ENCODE data around the gene DNAJB12.
"Not testable (repeated sequence)": the region's sequence is repeated elsewhere in the genome, so short reads cannot be mapped to it uniquely, and the experiment has no call there.

Gene DNAJB12

DNA sequence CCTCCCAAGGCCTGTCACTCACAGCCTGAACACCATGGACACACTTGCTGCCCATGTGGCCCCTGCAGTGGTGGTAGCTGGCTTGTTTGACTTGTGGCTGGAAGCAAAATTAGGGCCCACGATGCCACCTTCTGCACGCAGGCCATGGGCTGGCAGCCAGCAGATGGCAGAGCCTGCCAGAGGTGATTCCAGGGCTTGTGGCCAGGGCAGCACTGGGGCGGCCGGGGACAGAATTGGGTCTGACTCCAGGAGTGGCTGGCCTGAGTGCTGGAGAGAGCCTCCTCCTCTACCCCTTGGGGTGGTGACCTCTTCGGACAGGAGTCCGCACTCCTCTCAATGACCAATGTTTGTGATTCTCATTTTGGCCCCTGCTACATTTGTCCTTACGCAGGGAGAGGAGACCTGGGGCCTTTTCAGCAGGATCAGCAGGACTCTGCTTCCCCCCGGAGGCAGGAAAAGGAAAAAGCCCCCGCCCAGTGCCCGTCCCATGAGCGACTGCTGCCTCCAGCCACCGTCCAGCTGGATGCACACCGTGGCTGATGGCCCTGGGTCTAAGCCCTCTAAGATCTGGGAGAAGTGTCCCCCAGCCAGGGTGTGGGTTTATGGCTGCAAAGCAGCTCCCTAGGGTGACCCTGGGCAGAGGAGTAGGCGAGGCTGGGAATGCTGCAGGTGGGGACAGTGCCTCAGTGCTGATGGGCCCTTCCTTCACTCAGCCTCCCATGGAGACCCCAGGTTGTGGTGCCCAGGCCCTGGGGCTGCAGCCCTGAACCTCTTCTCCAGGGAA, 26.5 kb downstream of the DNAJB12 start:
- Histone ChIP-seq H3K4me2 (ENCODE audit: low read length) (no peak overlapping the region), H3K14ac (ENCODE audit: low read length) (peak overlapping the region; percentile 11), H4K91ac (ENCODE audit: low read depth, low read length) (peak overlapping the region; percentile 47), H2AFZ (ENCODE audit: insufficient read depth, low read length, poor library complexity) (no peak overlapping the region), H3K4ac (ENCODE audit: low read depth, low read length) (no peak overlapping the region), H3K9me3 (ENCODE audit: insufficient read depth, low read depth, low read length) (no peaks in the 10 kb centered on the region), H3K79me1 (ENCODE audit: low read length) (peaks cover 28% of the 10 kb centered on the region), H3K4me3 (ENCODE audit: low read depth, low read length) (no peak overlapping the region), H2BK120ac (ENCODE audit: insufficient read depth, low read length, poor library complexity) (peak overlapping the region; percentile 21), H2BK12ac (ENCODE audit: low read length) (peak overlapping the region; percentile 27), H3K18ac (ENCODE audit: low read length) (no peak overlapping the region), H3K27me3 (ENCODE audit: insufficient read depth, low read length) (no peaks in the 10 kb centered on the region), H4K12ac (ENCODE audit: low read depth, low read length) (no peak overlapping the region), H3K4me1 (ENCODE audit: control insufficient read depth in 1 of 2, insufficient read depth in 2 of 2, low read length in 2 of 2) (peaks cover 29 to 39% of the 10 kb centered on the region in 2 experiments), H3K23ac (ENCODE audit: low read length) (no peak overlapping the region), H3K9ac (ENCODE audit: low read length) (no peak overlapping the region), H3K36me3 (ENCODE audit: control insufficient read depth in 1 of 2, insufficient read depth in 2 of 2, low read length in 2 of 2) (peaks cover 0 to under 1% of the 10 kb centered on the region in 2 experiments), H4K8ac (ENCODE audit: low read depth, low read length) (peak overlapping the region; percentile 15), H2BK5ac (ENCODE audit: low read depth, low read length, poor library complexity) (peak overlapping the region; percentile 29), H3K27ac (ENCODE audit: low read depth, low read length) (no peak overlapping the region), H2AK5ac (ENCODE audit: low read length) (peak overlapping the region; percentile 61), H3K79me2 (ENCODE audit: control insufficient read depth, insufficient read depth, low read length, poor library complexity) (peaks cover 6% of the 10 kb centered on the region)
- no CpG with 5 or more reads among the region's 14 CpGs for WGBS (ENCODE audit: extremely low coverage, insufficient coverage, insufficient read length)
- DNase-seq: peak; percentile 49 to 62

DNA sequence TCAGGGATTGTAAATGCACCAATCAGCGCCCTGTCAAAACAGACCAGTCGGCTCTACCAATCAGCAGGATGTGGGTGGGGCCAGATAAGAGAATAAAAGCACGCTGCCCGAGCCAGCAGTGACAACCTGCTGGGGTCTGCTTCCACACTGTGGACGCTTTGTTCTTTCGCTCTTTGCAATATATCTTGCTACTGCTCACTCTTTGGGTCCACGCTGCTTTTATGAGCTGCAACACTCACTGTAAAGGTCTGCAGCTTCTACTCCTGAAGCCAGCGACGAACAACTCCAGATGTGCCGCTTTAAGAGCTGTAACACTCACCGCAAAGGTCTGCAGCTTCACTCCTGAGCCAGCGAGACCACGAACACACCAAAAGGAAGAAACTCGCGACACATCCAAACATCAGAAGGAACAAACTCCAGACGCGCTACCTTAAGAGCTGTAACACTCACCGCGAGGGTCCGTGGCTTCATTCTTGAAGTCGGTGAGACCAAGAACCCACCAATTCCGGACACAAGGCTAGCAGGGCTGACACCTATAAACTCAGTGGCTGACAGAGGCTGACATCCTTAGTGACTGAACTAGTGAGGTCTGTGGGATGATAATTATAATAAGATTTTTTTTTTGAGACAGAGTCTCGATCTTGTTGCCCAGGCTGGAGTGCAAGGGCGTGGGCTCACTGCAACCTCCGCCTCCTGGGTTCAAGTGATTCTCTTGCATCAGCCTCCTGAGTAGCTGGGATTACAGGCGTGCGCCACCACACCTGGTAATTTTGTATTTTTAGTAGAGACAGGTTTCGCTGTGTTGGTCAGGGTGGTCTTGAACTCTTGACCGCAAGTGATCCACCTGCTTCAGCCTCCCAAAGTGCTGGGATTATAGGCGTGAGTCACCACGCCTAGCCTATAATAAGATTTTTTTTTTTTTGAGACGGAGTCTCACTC, 27.8 kb downstream of the DNAJB12 start:
- not testable (repeated sequence) for H3K4ac ChIP-seq (ENCODE audit: low read depth, low read length); H3K4me2 ChIP-seq (ENCODE audit: low read length); H3K4me3 ChIP-seq (ENCODE audit: low read depth, low read length); H3K9me3 ChIP-seq (ENCODE audit: insufficient read depth, low read depth, low read length); H2BK5ac ChIP-seq (ENCODE audit: low read depth, low read length, poor library complexity); H4K12ac ChIP-seq (ENCODE audit: low read depth, low read length); DNase-seq; H3K27me3 ChIP-seq (ENCODE audit: insufficient read depth, low read length); H2AK5ac ChIP-seq (ENCODE audit: low read length); H3K36me3 ChIP-seq (ENCODE audit: control insufficient read depth in 1 of 2, insufficient read depth in 2 of 2, low read length in 2 of 2); H2AFZ ChIP-seq (ENCODE audit: insufficient read depth, low read length, poor library complexity); H3K18ac ChIP-seq (ENCODE audit: low read length); H2BK120ac ChIP-seq (ENCODE audit: insufficient read depth, low read length, poor library complexity); H4K8ac ChIP-seq (ENCODE audit: low read depth, low read length); H4K91ac ChIP-seq (ENCODE audit: low read depth, low read length); H3K23ac ChIP-seq (ENCODE audit: low read length); H2BK12ac ChIP-seq (ENCODE audit: low read length); H3K9ac ChIP-seq (ENCODE audit: low read length); H3K27ac ChIP-seq (ENCODE audit: low read depth, low read length); H3K14ac ChIP-seq (ENCODE audit: low read length)
- WGBS (ENCODE audit: extremely low coverage, insufficient coverage, insufficient read length): no CpG with 5 or more reads among the region's 32 CpGs
- H3K4me1 ChIP-seq (ENCODE audit: control insufficient read depth in 1 of 2, insufficient read depth in 2 of 2, low read length in 2 of 2): peaks cover 39 to 47% of the 10 kb centered on the region in 2 experiments
- H3K79me1 ChIP-seq (ENCODE audit: low read length): peaks cover 39% of the 10 kb centered on the region
- peaks cover 12% of the 10 kb centered on the region for H3K79me2 ChIP-seq (ENCODE audit: control insufficient read depth, insufficient read depth, low read length, poor library complexity)

DNA sequence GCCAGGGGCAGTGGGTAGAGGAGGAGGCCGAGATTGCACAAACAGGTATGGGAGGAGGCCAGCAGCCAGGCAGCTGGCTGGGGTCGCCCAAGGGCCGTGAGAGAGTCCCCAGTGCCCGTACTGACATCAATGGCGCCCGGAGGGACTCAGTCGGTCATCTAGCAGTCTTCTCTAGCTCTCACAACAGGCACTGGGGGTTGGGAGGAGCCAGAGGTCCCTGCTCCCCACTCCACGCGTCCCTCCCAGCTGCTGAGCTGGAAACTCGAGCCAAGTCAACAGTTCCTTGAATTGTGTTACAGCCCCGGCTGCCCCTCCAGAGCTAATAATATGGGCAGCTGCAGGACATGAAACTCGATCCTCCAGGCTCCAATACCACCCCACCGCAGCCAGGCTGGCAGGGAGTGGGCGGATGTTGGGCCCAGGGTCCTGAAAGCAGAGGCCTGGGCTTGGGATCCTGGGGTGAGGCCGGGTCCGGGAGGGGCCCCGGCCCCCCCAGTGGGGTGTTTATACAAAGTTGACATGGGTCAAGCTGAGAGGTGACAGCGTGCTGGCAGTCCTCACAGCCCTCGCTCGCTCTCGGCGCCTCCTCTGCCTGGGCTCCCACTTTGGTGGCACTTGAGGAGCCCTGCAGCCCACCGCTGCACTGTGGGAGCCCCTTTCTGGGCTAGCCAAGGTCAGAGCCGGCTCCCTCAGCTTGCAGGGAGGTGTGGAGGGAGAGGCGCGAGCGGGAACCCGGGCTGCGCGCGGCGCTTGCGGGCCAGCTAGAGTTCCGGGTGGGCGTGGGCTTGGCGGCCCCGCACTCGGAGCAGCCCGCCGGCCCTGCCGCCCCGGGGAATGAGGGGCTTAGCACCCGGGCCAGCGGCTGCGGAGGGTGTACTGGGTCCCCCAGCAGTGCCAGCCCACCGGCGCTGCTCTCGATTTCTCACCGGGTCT, 29.2 kb downstream of the DNAJB12 start:
- Histone ChIP-seq H3K79me1 (ENCODE audit: low read length) (peaks cover 43% of the 10 kb centered on the region), H4K8ac (ENCODE audit: low read depth, low read length) (peak overlapping the region; percentile 23), H3K14ac (ENCODE audit: low read length) (peak overlapping the region; percentile 62), H2BK120ac (ENCODE audit: insufficient read depth, low read length, poor library complexity) (peak overlapping the region; percentile 23), H3K4me1 (ENCODE audit: control insufficient read depth in 1 of 2, insufficient read depth in 2 of 2, low read length in 2 of 2) (peaks cover 40 to 48% of the 10 kb centered on the region in 2 experiments), H4K91ac (ENCODE audit: low read depth, low read length) (peak overlapping the region; percentile 87), H2BK5ac (ENCODE audit: low read depth, low read length, poor library complexity) (peak overlapping the region; percentile 65), H3K79me2 (ENCODE audit: control insufficient read depth, insufficient read depth, low read length, poor library complexity) (peaks cover 13% of the 10 kb centered on the region), H2AK5ac (ENCODE audit: low read length) (peak overlapping the region; percentile 51), H3K4ac (ENCODE audit: low read depth, low read length) (peak overlapping the region; percentile 24), H3K18ac (ENCODE audit: low read length) (peak overlapping the region; percentile 3), H3K27ac (ENCODE audit: low read depth, low read length) (peak overlapping the region; percentile 36), H2BK12ac (ENCODE audit: low read length) (peak overlapping the region; percentile 55)
- not testable (repeated sequence) for H4K12ac ChIP-seq (ENCODE audit: low read depth, low read length); H3K9me3 ChIP-seq (ENCODE audit: insufficient read depth, low read depth, low read length); H3K9ac ChIP-seq (ENCODE audit: low read length); H3K23ac ChIP-seq (ENCODE audit: low read length); H3K4me2 ChIP-seq (ENCODE audit: low read length); H3K4me3 ChIP-seq (ENCODE audit: low read depth, low read length); H3K36me3 ChIP-seq (ENCODE audit: control insufficient read depth in 1 of 2, insufficient read depth in 2 of 2, low read length in 2 of 2); DNase-seq; H3K27me3 ChIP-seq (ENCODE audit: insufficient read depth, low read length); H2AFZ ChIP-seq (ENCODE audit: insufficient read depth, low read length, poor library complexity)
- no CpG with 5 or more reads among the region's 49 CpGs for WGBS (ENCODE audit: extremely low coverage, insufficient coverage, insufficient read length)

Measured in trophoblast cell (in vitro differentiated cells and primary cell).